Suprapubic skin (tissue), 4 donors: ENCODE results near the gene COL4A1. TPM values are rescaled to one million over a fixed set of nuclear protein-coding genes. Genes with fewer than 3 reads are reported as not detected.

Experiments
- DNase-seq, 2 donors: peaks; one replicate each; pipeline ENCODE4 v3.0.0-alpha.2; 2019; ENCODE audit warnings: low spot score in 2 of 2
- H3K27ac ChIP-seq: fragments of 200-600 bp; sonication (generic); one replicate; pipeline ENCODE4 v1.5.1; 2019
- H3K27me3 ChIP-seq: fragments of 200-600 bp; sonication (generic); one replicate; pipeline ENCODE4 v1.5.1; 2019
- H3K36me3 ChIP-seq: fragments of 200-600 bp; sonication (generic); one replicate; pipeline ENCODE4 v1.5.1; 2019
- H3K4me1 ChIP-seq: fragments of 200-600 bp; sonication (generic); one replicate; pipeline ENCODE4 v1.5.1; 2019
- H3K4me3 ChIP-seq: fragments of 200-600 bp; sonication (generic); one replicate; pipeline ENCODE4 v1.5.1; 2019; ENCODE audit warnings: mild to moderate bottlenecking
- H3K9me3 ChIP-seq: fragments of 200-600 bp; sonication (generic); one replicate; pipeline ENCODE4 v1.5.1; 2019
- CTCF ChIP-seq, 2 donors: fragments of 200-600 bp in 1 of 2; fragments of 450-650 bp in 1 of 2; sonication (generic) in 1 of 2; IDR thresholded peaks; one replicate each; pipeline ENCODE4 v1.5.1; 2016 to 2019; ENCODE audit warnings: antibody characterized with exemption in 2 of 2, mild to moderate bottlenecking in 1 of 2, moderate library complexity in 1 of 2
- EP300 ChIP-seq: sonication (generic); formaldehyde crosslinking; IDR thresholded peaks from one replicate; pipeline ENCODE4 v1.6.1; 2017; ENCODE audit warnings: antibody characterized with exemption
- POLR2A ChIP-seq, 2 donors: fragments of 450-650 bp; IDR thresholded peaks; one replicate each; pipeline ENCODE4 v1.6.1; 2017; ENCODE audit warnings: antibody characterized with exemption in 2 of 2, mild to moderate bottlenecking in 2 of 2, moderate library complexity in 2 of 2
- POLR2AphosphoS5 ChIP-seq, 3 donors: sonication (generic); formaldehyde crosslinking; IDR thresholded peaks; one replicate each; pipeline ENCODE4 v1.6.1; 2017; ENCODE audit warnings: antibody characterized with exemption in 3 of 3
- WGBS: methylation state at CpG from one replicate; pipeline ENCODE4 v1.1.5; 2018; 5-methylcytosine and 5-hydroxymethylcytosine counted together
- total RNA-seq, 4 donors: library from RNA; depleted of rRNA; stranded (reverse); fragments of >200 nt; gene quantifications; one replicate each; pipeline ENCODE4 v1.1.0, GENCODE V29; 2016

COL4A1 gene
- total RNA-seq, 4 donors from 2014 or later: 36.7 to 60.8 (median 43.6) TPM

- H3K27me3 ChIP-seq: no peaks in the 10 kb centered on the region
- TF ChIP-seq EP300 (no peak), POLR2A (IDR thresholded peaks at IDR 0.05) (no peak), CTCF (IDR thresholded peaks at IDR 0.05) (no peak), POLR2AphosphoS5 (IDR thresholded peaks at IDR 0.05) (no peak)
- no peaks in the 10 kb centered on the region for H3K36me3 ChIP-seq
- peaks cover 10% of the 10 kb centered on the region for H3K4me1 ChIP-seq
- no peak overlapping the region for H3K27ac ChIP-seq
- H3K9me3 ChIP-seq: no peaks in the 10 kb centered on the region
- WGBS: 94% methylated on average over 12 of the region's 12 CpGs
- H3K4me3 ChIP-seq: no peak overlapping the region
- DNase-seq: no peak
Measured at GRCh38 chr13:110333837-110334236, 26.9 kb upstream of the COL4A1 start.

GRCh38 chr13:110332750-110333149, 25.8 kb upstream of the COL4A1 start:
- Histone ChIP-seq H3K4me1 (peaks cover 2% of the 10 kb centered on the region), H3K36me3 (no peaks in the 10 kb centered on the region), H3K27me3 (no peaks in the 10 kb centered on the region), H3K9me3 (no peaks in the 10 kb centered on the region), H3K27ac (no peak overlapping the region), H3K4me3 (no peak overlapping the region)
- DNase-seq: no peak
- TF ChIP-seq CTCF (IDR thresholded peaks at IDR 0.05): no peak
- no peak for TF ChIP-seq EP300
- TF ChIP-seq POLR2AphosphoS5 (IDR thresholded peaks at IDR 0.05): no peak
- TF ChIP-seq POLR2A (IDR thresholded peaks at IDR 0.05): no peak
- WGBS: 82% methylated on average over 2 of the region's 2 CpGs

GRCh38 chr13:110331362-110331761, 24.4 kb upstream of the COL4A1 start:
- H3K4me3 ChIP-seq: no peak overlapping the region
- WGBS: 73% methylated on average over 11 of the region's 11 CpGs

GRCh38 chr13:110330491-110331011, 23.6 kb upstream of the COL4A1 start:
- peaks cover 6% of the 10 kb centered on the region for H3K4me1 ChIP-seq
- 79% methylated on average over 11 of the region's 11 CpGs for WGBS

More at GRCh38 chr13:110331362-110331761, 24.4 kb upstream of the COL4A1 start:
- no peaks in the 10 kb centered on the region for H3K36me3 ChIP-seq
- no peaks in the 10 kb centered on the region for H3K9me3 ChIP-seq
- peaks cover 3% of the 10 kb centered on the region for H3K4me1 ChIP-seq
- no peak overlapping the region for H3K27ac ChIP-seq
- no peak for TF ChIP-seq POLR2AphosphoS5 (IDR thresholded peaks at IDR 0.05)
- TF ChIP-seq CTCF (IDR thresholded peaks at IDR 0.05): no peak
- TF ChIP-seq EP300: no peak
- TF ChIP-seq POLR2A (IDR thresholded peaks at IDR 0.05): no peak
- peaks cover under 1% of the 10 kb centered on the region for H3K27me3 ChIP-seq
- DNase-seq: no peak

GRCh38 chr13:110329798-110330461, 23.0 kb upstream of the COL4A1 start:
- no peaks in the 10 kb centered on the region for H3K9me3 ChIP-seq
- WGBS: 85% methylated on average over 21 of the region's 21 CpGs
- DNase-seq: no peak
- H3K27ac ChIP-seq: no peak overlapping the region
- peaks cover 8% of the 10 kb centered on the region for H3K4me1 ChIP-seq
- H3K36me3 ChIP-seq: no peaks in the 10 kb centered on the region
- H3K27me3 ChIP-seq: peaks cover 3% of the 10 kb centered on the region
- TF ChIP-seq CTCF (IDR thresholded peaks at IDR 0.05) (no peak), EP300 (no peak), POLR2AphosphoS5 (IDR thresholded peaks at IDR 0.05) (no peak)
- no peak overlapping the region for H3K4me3 ChIP-seq

More at GRCh38 chr13:110330491-110331011, 23.6 kb upstream of the COL4A1 start:
- Histone ChIP-seq H3K27me3 (peaks cover 3% of the 10 kb centered on the region), H3K9me3 (no peaks in the 10 kb centered on the region), H3K36me3 (no peaks in the 10 kb centered on the region), H3K27ac (no peak overlapping the region), H3K4me3 (no peak overlapping the region)
- no peak for DNase-seq
- TF ChIP-seq EP300 (no peak), POLR2A (IDR thresholded peaks at IDR 0.05) (no peak)
